Epithelial cell of esophagus (primary cell): Measurements from ENCODE around the gene SETD1B.
"Not testable (repeated sequence)": the region's sequence is repeated elsewhere in the genome, so short reads cannot be mapped to it uniquely, and the experiment has no call there.

Experiments used
- DNase-seq: peaks from one replicate; pipeline ENCODE4 v3.0.0; 2010; ENCODE audit warnings: low read depth
- H3K4me3 ChIP-seq: 2 replicates; pipeline ENCODE4 v1.5.1; 2011; ENCODE audit warnings: mild to moderate bottlenecking, low read length, control low read depth
- TF ChIP-seq, protein P1 (sequence below): IDR thresholded peaks from 2 replicates; pipeline ENCODE4 v1.5.1; 2011; ENCODE audit warnings: low read depth, mild to moderate bottlenecking, low read length, control low read depth, inconsistent platforms; ENCODE audit not compliant: insufficient read depth; ENCODE audit errors: missing control alignments

Gene SETD1B

DNA sequence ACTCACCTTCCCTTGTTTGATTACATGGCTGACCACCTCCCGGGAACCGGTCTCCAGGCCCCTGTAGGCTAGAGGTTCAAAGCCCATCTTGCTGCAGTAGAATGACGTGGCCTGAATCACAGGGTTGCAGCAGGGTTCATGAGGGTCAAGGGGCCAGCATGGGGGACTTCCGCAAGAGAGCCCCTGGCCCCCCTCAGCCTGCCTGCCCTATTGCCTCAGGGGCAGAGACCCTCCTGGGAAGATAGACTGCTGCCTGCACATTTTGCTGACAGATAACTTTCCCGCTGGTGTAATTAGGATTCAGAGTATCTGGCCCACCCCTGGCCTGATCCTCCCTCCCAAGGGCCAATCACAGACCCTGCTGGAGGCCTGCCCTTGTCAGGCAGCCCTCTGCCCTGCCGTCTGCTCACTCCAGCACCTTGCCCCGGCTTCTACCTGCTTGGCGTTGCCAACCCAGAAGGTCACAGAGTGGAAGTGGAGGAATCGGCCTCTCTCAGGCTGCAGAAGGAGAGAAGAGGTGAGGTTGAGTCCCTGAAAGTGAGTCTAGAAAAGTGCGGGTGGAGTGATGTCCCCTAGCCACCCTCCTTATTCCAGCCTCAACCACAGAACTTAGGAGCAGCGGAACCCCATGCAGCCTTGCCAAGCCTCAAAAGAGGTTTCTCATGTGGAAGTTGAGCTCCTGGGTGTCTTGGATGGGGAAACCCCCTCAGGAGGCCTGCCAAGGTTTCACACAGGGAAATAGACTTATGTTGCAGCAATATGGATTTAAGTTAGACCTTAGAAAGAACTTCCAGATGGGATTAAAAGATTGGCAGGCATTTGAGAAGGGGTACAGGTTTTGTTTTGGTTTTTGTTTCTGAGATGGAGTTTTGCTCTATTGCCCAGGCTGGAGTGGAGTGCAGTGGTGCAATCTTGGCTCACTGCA is 53.8 kb downstream of the SETD1B start:
- no peak for DNase-seq
- H3K4me3 ChIP-seq = no peak overlapping the region
- TF ChIP-seq, protein P1, sequence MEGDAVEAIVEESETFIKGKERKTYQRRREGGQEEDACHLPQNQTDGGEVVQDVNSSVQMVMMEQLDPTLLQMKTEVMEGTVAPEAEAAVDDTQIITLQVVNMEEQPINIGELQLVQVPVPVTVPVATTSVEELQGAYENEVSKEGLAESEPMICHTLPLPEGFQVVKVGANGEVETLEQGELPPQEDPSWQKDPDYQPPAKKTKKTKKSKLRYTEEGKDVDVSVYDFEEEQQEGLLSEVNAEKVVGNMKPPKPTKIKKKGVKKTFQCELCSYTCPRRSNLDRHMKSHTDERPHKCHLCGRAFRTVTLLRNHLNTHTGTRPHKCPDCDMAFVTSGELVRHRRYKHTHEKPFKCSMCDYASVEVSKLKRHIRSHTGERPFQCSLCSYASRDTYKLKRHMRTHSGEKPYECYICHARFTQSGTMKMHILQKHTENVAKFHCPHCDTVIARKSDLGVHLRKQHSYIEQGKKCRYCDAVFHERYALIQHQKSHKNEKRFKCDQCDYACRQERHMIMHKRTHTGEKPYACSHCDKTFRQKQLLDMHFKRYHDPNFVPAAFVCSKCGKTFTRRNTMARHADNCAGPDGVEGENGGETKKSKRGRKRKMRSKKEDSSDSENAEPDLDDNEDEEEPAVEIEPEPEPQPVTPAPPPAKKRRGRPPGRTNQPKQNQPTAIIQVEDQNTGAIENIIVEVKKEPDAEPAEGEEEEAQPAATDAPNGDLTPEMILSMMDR = no peak

DNA sequence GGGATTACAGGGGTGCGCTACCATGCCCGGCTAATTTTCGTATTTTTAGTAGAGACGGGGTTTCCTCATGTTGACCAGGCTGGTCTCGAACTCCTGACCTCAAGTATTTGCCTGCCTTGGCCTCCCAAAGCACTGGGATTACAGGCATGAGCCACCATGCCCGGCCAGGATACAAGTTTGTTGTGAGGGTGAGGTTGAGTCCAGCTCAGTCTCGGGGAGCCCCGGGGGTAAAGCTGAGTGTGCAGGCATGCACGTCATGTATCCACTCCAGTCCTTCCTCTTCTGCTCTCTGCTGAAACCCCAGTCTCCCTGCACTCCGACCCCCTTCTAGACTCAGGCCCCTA is 54.5 kb downstream of the SETD1B start:
- H3K4me3 ChIP-seq = no peak overlapping the region
- TF ChIP-seq, protein P1 = no peak
- no peak for DNase-seq

DNA sequence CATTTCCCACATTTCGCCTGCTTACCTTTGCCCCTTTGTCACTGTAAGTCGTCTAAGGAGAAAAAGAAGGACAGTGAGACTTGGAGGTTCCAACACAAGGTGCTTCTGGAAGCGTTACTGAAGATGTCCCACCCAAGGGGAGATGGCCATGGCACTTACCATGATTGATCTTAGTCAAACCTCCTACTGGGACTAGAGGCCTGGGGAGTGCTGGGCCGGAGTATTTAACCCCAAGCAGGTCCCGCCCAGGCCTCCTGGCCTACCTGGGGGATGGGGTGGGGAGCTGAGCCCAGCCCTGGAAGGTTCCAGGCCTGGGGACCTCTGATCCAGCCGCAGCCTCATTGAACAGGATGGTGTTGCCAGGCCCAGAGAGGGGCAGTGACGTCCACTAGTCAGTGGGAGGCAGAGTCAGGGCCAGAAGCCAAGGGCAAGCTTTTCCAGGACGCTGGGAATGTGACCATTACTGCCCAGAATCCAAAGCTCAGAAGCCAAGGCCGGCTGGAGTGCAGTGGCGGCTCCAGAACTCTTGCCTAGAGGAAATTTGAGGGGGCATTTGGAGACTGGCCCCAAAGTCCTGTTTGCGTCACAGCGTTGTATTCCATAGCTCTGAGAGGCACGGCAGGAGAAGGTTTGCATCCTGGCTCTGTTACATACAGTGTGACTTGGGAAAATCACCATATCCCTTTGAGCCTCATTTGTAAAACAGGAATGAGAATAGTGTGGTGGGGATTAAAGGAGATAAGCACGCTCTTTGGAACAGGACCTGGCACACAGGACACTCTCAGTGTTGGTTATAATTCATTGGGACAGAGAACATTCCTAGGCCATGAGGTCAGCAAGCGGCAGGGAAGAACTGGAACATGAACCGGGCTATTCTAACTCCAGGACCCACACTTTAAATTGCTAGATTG is 55.1 kb downstream of the SETD1B start, which contains the start of gene HPD:
Gene HPD (minus strand): TSS at position 198 of the 911 bp plus-strand sequence. CDS start 36 bp downstream, at position 162.
- peak; percentile 69 for DNase-seq
- TF ChIP-seq, protein P1 = no peak
- no peak within 1 kb of the TSS for H3K4me3 ChIP-seq

DNA sequence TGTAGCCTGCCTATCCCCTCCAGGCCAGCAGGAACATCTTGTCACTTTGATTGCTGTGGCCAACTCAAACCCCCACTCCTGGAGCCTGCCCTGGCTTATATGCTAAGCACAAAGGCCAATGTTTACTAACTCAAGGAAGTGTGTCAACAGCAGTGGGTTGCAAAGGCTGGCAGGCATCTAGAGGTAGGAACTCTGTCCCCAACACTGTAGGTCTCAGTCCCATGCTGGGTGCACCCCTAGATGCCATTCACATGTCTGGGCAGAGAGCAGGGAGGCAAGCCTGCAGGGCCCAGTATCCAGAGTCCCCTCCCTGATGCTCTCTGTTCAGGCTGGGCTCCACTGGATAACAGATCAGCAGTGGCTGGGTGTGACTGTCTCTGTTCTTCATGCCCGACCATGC is 56.4 kb downstream of the SETD1B start:
- no peak overlapping the region for H3K4me3 ChIP-seq
- no peak for DNase-seq
- TF ChIP-seq, protein P1 = no peak

DNA sequence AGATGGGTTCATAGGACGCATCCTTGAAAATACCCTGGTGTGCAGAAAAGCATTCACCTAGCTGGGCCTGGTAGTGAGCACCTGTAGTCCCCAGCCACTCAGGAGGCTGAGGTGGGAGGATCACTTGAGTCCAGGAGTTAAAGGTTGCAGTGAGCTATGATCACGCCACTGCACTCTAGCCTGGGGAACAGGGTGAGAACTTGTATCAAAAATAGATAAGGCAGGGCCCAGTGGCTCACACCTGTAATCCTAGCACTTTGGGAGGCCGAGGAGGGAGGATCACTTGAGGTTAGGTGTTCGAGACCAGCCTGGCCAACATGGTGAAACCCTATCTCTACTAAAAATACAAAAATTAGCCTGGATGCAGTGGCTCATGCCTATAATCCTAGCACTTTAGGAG is 56.9 kb downstream of the SETD1B start:
- not testable (repeated sequence) for H3K4me3 ChIP-seq, DNase-seq

DNA sequence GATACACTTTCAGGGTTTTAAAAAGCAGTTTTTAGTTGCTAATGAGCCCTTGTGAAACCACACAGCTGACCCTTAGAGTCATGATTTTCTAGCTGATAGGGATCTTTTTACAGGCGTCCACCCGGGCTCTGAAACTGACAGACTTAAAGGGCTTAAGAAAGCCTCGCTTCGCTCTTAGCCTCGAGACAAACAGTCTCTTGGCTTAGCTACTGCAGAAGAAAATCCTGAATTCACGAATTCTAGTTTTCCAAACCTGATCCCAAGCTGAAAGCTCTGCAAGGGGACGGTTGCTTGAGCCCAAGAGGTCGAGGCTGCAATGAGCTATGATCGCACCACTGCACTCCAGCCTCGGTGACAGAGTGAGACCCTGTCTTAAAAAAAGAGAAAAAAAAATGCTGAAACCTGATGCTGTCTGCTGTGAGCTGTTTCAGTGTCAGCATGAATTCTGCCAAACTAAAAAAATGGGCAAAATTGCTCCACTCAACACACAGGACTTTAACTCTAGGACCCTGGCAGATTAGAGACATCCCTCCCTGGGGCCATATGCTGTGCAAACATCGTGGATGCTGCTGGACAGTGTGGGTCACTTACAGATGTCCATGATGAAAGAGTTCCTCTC is 57.9 kb downstream of the SETD1B start:
- TF ChIP-seq, protein P1 = no peak
- H3K4me3 ChIP-seq = no peak overlapping the region
- DNase-seq = no peak

DNA sequence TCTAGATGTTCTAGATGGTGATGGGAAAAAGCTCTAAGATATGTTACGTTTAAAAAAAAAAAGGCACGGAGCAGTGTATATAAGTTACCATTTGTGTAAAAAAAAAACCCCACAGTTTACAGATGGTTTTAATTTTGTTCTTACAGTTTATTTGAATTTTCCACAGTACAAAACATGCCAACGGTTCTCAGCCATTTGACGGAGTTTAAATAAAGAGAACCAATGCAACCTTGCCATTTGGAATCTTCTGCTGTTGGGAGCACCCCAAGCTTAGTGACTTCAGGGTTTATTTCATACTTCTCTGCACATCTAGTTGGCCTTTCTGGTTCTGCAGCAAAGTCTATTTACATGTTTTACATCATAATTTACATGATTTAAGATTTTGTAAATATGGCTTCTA is 62.5 kb downstream of the SETD1B start:
- TF ChIP-seq, protein P1 = no peak
- H3K4me3 ChIP-seq = no peak overlapping the region
- DNase-seq = no peak

DNA sequence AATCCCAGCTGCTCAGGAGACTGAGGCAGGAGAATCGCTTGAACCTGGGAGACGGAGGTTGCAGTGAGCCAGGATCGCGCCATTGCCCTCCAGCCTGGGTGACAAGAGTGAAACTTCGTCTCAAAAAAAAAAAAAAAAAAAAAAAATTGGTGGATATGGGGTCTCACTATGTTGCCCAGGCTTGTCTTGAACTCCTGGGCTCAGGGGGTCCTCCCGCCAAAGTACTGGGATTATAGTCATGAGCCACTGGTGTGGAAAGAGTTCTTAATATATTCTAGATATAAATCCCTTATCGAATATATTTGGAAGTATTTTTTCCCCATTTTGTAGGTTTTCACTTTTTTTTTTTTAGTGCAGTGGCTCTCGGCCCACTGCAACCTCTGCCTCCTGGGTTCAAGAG is 65.4 kb downstream of the SETD1B start:
- not testable (repeated sequence) for H3K4me3 ChIP-seq, DNase-seq
